Frontal cortex (tissue), 4 donors: ENCODE data around the gene TTC22. TPM values are rescaled to one million over a fixed set of nuclear protein-coding genes. Genes with fewer than 3 reads are reported as not detected.
"Not testable (repeated sequence)": the region's sequence is repeated elsewhere in the genome, so short reads cannot be mapped to it uniquely, and the experiment has no call there.

Source experiments
- DNase-seq, 2 donors: peaks; one replicate each; pipeline ENCODE4 v3.0.0; 2012; ENCODE audit warnings: low spot score in 2 of 2
- FAIRE-seq: peaks from 2 replicates; lab custom pipeline; 2012; peaks lifted over from hg19 to GRCh38; lab: Jason Lieb, UNC
- total RNA-seq: library from RNA; depleted of rRNA; stranded (reverse); fragments of >200 nt; gene quantifications from one replicate; pipeline ENCODE4 v1.2.3, GENCODE V29; 2014
- donor health status: control.
- donor health status: control.
- donor health status: control.

The TTC22 gene
- total RNA-seq, 1 donor from 2014 or later: under 0.01 TPM

DNA sequence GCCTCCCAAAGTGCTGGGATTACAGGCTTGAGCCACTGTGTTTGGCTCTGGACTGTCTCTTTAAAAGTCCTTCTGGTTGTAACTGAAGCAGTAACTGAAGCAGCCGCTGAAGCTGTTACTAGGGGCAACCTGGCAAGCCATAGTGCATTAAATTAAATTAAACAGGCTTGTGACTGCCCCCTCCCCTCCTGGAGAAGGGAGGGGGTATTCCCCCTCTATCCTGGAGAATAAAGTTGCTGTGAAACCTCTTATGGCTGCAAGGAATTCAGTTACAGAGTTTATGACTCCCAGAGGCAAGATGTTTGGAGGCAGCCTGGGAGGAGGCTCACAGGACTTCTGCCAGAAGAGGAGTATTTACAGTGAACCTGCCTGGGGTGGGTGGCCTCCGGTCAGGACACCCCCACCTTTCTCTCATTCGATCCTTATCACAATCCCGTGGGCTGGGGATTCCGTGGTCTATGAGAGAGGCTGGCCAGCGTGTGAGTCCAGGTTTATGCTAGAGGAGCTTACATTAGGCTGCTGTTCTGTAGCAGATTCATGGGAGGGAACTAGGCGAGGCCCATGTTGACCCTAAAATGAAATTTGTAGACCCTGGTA, 8.3 kb downstream of the TTC22 start:
- no peak for FAIRE-seq
- peak in 1 of 2 donors; percentile 47 for DNase-seq

GRCh38 chr1:54791880-54792522, 9.1 kb downstream of the TTC22 start:
- DNase-seq (no peak), FAIRE-seq (no peak)

GRCh38 chr1:54788459-54788858, 12.7 kb downstream of the TTC22 start:
- FAIRE-seq: no peak
- no peak for DNase-seq

DNA sequence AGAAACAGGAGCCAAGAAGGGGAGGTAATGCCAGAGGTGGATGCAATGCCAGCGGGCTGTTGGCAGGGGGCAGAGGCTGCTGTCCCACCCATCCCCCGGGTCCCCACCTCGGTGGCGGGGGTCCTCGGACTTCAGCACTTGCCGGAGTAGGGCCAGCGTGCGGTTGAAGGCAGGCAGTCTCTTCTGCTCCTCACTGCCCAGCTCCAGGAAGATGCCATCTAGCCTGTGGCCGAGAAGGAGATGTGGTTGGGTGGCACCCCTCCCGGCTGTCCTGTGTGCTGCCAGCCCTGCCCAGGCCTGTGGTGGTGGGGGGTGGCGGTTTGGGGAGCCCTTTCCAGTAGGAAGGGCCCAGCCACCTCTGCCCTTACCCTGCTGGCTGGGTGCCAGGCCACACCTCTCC, 13.5 kb downstream of the TTC22 start:
- no peak for FAIRE-seq
- DNase-seq: no peak

DNA sequence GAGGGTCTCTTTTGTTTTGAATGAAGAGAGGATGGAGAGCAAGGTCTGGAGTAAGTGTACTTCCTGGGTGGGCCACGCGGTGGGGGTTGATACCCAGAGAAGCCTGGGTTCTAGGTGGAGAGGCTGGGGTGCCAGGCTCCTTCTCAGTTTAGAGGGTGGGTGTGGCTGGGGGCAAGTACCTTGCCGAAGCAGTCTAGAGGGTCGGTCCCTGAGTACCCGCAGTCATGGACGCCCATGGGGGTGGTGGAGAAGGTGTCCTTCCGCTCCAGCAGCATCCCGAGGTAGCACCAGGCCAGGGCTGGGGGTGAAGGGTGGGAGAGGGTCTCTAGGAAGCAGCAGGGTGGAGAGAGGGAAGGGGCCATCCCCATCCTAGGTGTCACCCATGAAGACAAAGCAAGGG, 14.3 kb downstream of the TTC22 start:
- FAIRE-seq (no peak), DNase-seq (no peak)

GRCh38 chr1:54784066-54784465, 17.1 kb downstream of the TTC22 start:
- DNase-seq: no peak
- no peak for FAIRE-seq

DNA sequence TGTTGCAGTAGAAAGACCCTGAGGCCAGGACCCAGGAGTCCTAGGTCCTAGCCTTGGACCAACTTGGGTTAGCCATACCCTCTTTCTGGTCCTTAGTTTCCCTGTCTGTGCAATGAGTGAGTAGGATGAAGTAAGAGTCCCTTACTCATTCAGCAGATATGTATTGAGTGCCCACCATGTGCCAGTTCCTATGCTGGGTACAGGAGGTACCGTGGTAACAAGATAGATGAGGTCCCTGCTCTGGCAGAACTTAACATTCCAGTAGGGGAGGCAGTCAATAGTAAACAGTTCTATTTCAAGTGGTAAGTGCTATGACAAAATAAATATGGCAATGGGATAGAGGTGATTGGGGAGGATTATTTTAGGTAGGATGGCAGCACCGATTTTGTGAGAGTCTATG, 18.5 kb downstream of the TTC22 start:
- no peak for DNase-seq
- FAIRE-seq: no peak

- DNase-seq (no peak), FAIRE-seq (no peak)
Measured at GRCh38 chr1:54782156-54782555, 19.0 kb downstream of the TTC22 start.

GRCh38 chr1:54781023-54781723, 19.9 kb downstream of the TTC22 start:
- DNase-seq: no peak
- FAIRE-seq: no peak

DNA sequence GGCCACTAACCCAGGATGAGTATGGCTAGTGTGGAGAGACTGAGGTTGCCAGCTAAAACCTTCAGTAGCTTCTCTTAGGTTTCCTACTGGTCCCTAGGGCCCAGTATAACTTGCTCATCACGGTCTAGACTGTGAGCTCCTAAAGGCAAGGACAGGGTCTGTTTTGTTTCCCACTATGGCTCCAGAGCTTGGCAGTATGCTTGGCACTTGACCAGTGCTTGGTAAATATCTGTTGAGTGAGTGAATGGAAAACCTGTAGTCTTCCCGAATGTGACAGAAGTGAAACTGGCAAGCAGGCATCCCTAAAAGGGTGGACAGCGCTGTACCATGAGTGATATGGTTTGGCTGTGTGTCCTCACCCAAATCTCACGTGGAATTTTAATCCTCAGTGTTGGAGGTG, 23.7 kb downstream of the TTC22 start:
- FAIRE-seq (no peak), DNase-seq (no peak)

GRCh38 chr1:54777011-54777410, 24.1 kb downstream of the TTC22 start:
- no peak for FAIRE-seq
- no peak for DNase-seq

- DNase-seq, FAIRE-seq: not testable (repeated sequence)
Measured at GRCh38 chr1:54775828-54776721, 25.0 kb downstream of the TTC22 start.

GRCh38 chr1:54774820-54775498, 26.2 kb downstream of the TTC22 start:
- FAIRE-seq (no peak), DNase-seq (no peak)

DNA sequence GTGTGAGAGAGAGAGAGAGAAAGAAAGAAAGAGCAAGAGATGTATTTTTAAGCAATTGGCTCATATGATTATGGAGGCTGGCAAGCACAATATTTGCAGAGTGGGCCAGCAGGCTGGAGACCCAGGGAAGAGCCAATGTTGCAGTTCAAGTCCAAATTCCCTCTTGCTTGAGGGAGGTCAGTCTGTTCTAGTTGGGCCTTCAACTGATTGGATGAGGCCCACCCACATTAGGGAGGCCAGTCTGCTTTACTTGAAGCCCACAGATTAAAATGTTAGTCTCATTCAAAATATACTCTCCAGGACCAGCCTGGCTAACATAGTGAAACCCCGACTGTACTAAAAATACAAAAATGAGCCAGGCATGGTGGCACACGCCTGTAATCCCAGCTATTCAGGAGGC, 28.2 kb downstream of the TTC22 start:
- DNase-seq (no peak), FAIRE-seq (no peak)

- no peak for FAIRE-seq
- no peak for DNase-seq
Measured at GRCh38 chr1:54768093-54768492, 33.0 kb downstream of the TTC22 start.

- no peak for DNase-seq
- FAIRE-seq: no peak
Measured at GRCh38 chr1:54767526-54767925, 33.6 kb downstream of the TTC22 start.

- DNase-seq (no peak), FAIRE-seq (no peak)
Measured at GRCh38 chr1:54766726-54767125, 34.4 kb downstream of the TTC22 start.

- DNase-seq: no peak
- no peak for FAIRE-seq
Measured at GRCh38 chr1:54764922-54765561, 36.1 kb downstream of the TTC22 start.
